Right lobe of liver (tissue), 4 donors: ENCODE measurements around the gene CMPK2.

ENCODE experiments used
- CTCF ChIP-seq, 4 donors: fragments of 200-600 bp in 3 of 4; fragments of 450-650 bp in 1 of 4; IDR thresholded peaks; one replicate each; pipeline versions ENCODE4 v1.5.1 to v1.8.0; 2016 to 2022; ENCODE audit warnings: antibody characterized with exemption in 4 of 4, mild to moderate bottlenecking in 2 of 4
- POLR2A ChIP-seq: fragments of 450-650 bp; IDR thresholded peaks from one replicate; pipeline ENCODE4 v1.6.1; 2017; ENCODE audit warnings: antibody characterized with exemption, mild to moderate bottlenecking
- donor health status: DM: no; HTN: no; CAD: no.
- donor health status: DM: no; HTN: no; CAD: no.
- donor health status: DM: no; HTN: yes; CAD: no.

- no peak for TF ChIP-seq CTCF (IDR thresholded peaks at IDR 0.05)
- no peak for TF ChIP-seq POLR2A
Measured at GRCh38 chr2:6810961-6811360, 54.7 kb downstream of the CMPK2 start.
